Smooth muscle cell (in vitro differentiated cells): ENCODE results near the gene SANBR. TPM values are rescaled to one million over a fixed set of nuclear protein-coding genes. Genes with fewer than 3 reads are reported as not detected.

Experiments used
- DNase-seq: peaks from one replicate; lab custom pipeline; 2025; ENCODE audit not compliant: unreplicated experiment; lab: John Stamatoyannopoulos, UW
- H2AFZ ChIP-seq: fragments of 200-600 bp; sonication (generic); 2 replicates; pipeline ENCODE4 v1.6.0; 2016; ENCODE audit warnings: antibody characterized with exemption, low read depth, mild to moderate bottlenecking
- H3F3A ChIP-seq: fragments of 200-600 bp; sonication (generic); 2 replicates; pipeline ENCODE4 v1.6.0; 2017; ENCODE audit warnings: antibody characterized with exemption, low read depth
- H3K27ac ChIP-seq: fragments of 200-600 bp; sonication (generic); 2 replicates; pipeline ENCODE4 v1.5.1; 2016; ENCODE audit warnings: low read depth, mild to moderate bottlenecking
- H3K27me3 ChIP-seq: fragments of 200-600 bp; sonication (generic); 2 replicates; pipeline ENCODE4 v1.6.1; 2016; ENCODE audit warnings: low read depth, mild to moderate bottlenecking
- H3K36me3 ChIP-seq: fragments of 200-600 bp; sonication (generic); 2 replicates; pipeline ENCODE4 v1.5.1; 2016; ENCODE audit warnings: low read depth
- H3K4me1 ChIP-seq: fragments of 200-600 bp; sonication (generic); 2 replicates; pipeline ENCODE4 v1.5.1; 2016; ENCODE audit warnings: low read depth
- H3K4me2 ChIP-seq: fragments of 200-600 bp; sonication (generic); 2 replicates; pipeline ENCODE4 v1.6.0; 2016; ENCODE audit warnings: mild to moderate bottlenecking
- H3K4me3 ChIP-seq: fragments of 200-600 bp; sonication (generic); 2 replicates; pipeline ENCODE4 v1.5.1; 2016; ENCODE audit warnings: mild to moderate bottlenecking
- H3K79me2 ChIP-seq: fragments of 200-600 bp; sonication (generic); 2 replicates; pipeline ENCODE4 v1.6.0; 2016; ENCODE audit warnings: low read depth, mild to moderate bottlenecking
- H3K9ac ChIP-seq: fragments of 200-600 bp; sonication (generic); 2 replicates; pipeline ENCODE4 v1.6.0; 2016; ENCODE audit warnings: low read depth
- H3K9me3 ChIP-seq: fragments of 200-600 bp; sonication (generic); replicated peaks from 2 replicates; pipeline ENCODE4 v1.5.1; 2016; ENCODE audit warnings: low read depth
- H4K20me1 ChIP-seq: fragments of 200-600 bp; sonication (generic); 2 replicates; pipeline ENCODE4 v1.6.0; 2016; ENCODE audit warnings: low read depth
- CTCF ChIP-seq: fragments of 200-600 bp; sonication (generic); IDR thresholded peaks from 2 replicates; pipeline ENCODE4 v1.5.1; 2017; ENCODE audit warnings: borderline replicate concordance, mild to moderate bottlenecking, antibody characterized with exemption; ENCODE audit not compliant: insufficient read depth, poor library complexity, severe bottlenecking
- WGBS: methylation state at CpG from one replicate; pipeline ENCODE4 v1.1.7; 2016; ENCODE audit warnings: low lambda C conversion rate; 5-methylcytosine and 5-hydroxymethylcytosine counted together
- polyA plus RNA-seq: library from polyadenylated mRNA; unstranded; fragments of >200 nt; fragmentation: Nextera tagmentation; extraction: Ambion mirVana; gene quantifications from 2 replicates; pipeline ENCODE4 v1.2.1, GENCODE V29; 2016
- total RNA-seq: library from RNA; depleted of rRNA; stranded (reverse); fragments of >200 nt; gene quantifications from 2 replicates; pipeline ENCODE4 v1.2.3, GENCODE V29; 2014

The SANBR gene
- total and polyA plus RNA-seq, 2 experiments from 2014 or later, result 6.1 to 26.0 TPM

GRCh38 chr2:61114147-61114546, 48.5 kb downstream of the SANBR start:
- 72% methylated on average over 6 of the region's 6 CpGs for WGBS
- Histone ChIP-seq H3K27me3 (no peaks in the 10 kb centered on the region), H4K20me1 (no peaks in the 10 kb centered on the region), H3K27ac (no peak overlapping the region), H3K4me3 (no peak overlapping the region), H2AFZ (no peak overlapping the region), H3K4me1 (no peaks in the 10 kb centered on the region), H3K79me2 (no peaks in the 10 kb centered on the region), H3K9ac (no peak overlapping the region), H3F3A (no peaks in the 10 kb centered on the region), H3K4me2 (no peak overlapping the region), H3K9me3 (no peaks in the 10 kb centered on the region), H3K36me3 (peaks cover 35% of the 10 kb centered on the region)
- TF ChIP-seq CTCF, result no peak
- no peak for DNase-seq

Other genes with a start within 250 kb of the SANBR start
- gene REL, start 184.3 kb upstream of the SANBR start, total RNA-seq, result 10.5 and 15.3 TPM in 2 replicates
- gene REL, start 184.3 kb upstream of the SANBR start, polyA plus RNA-seq, result 2.3 and 4.8 TPM in 2 replicates
- gene PEX13, start 48.2 kb upstream of the SANBR start, total RNA-seq, result 46.0 and 50.2 TPM in 2 replicates
- gene PEX13, start 48.2 kb upstream of the SANBR start, polyA plus RNA-seq, result 14.1 and 14.9 TPM in 2 replicates
- gene PUS10, start 47.6 kb upstream of the SANBR start, total RNA-seq, result 6.3 and 9.2 TPM in 2 replicates
- gene PUS10, start 47.6 kb upstream of the SANBR start, polyA plus RNA-seq, result 3.3 and 3.5 TPM in 2 replicates
- 4.2 and 5.8 TPM in 2 replicates for gene C2orf74, start 96.3 kb downstream of the SANBR start, total RNA-seq
- 7.9 and 8.8 TPM in 2 replicates for gene C2orf74, start 96.3 kb downstream of the SANBR start, polyA plus RNA-seq